ENCODE measurements around the gene AOPEP.
A peak's percentile ranks its signal among the peaks of the same experiment; 100 is the strongest.

The AOPEP gene

DNA sequence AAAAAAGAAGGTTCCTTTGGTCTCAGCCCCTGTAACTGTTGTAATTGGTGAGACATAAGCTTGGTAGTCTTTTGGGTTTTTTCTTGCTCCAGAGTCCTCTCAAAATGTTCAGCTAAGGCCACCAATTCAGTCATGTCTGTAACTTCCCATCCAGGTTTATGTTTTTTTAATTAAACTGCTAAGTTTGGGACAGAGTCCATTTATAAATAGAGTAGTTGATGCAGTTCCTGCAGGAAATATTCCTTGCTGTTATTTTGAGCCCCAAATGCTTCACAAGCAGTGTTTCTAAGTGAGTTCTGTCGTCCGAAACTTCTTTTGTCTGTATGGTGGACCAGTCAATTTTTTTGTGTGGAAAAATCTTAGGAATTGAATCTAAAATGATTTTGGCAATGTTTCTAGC, 155.0 kb downstream of the AOPEP start:
- no peak overlapping the region for H3K27ac ChIP-seq
- no peak for DNase-seq (ENCODE audit: low read depth, low spot score)

- DNase-seq (ENCODE audit: low read depth, low spot score): no peak
- no peak overlapping the region for H3K27ac ChIP-seq
Observed at GRCh38 chr9:94881940-94882339, 155.4 kb downstream of the AOPEP start.

- no peak for DNase-seq (ENCODE audit: low read depth, low spot score)
- H3K27ac ChIP-seq: no peak overlapping the region
Observed at GRCh38 chr9:94882966-94883641, 156.6 kb downstream of the AOPEP start.

DNA sequence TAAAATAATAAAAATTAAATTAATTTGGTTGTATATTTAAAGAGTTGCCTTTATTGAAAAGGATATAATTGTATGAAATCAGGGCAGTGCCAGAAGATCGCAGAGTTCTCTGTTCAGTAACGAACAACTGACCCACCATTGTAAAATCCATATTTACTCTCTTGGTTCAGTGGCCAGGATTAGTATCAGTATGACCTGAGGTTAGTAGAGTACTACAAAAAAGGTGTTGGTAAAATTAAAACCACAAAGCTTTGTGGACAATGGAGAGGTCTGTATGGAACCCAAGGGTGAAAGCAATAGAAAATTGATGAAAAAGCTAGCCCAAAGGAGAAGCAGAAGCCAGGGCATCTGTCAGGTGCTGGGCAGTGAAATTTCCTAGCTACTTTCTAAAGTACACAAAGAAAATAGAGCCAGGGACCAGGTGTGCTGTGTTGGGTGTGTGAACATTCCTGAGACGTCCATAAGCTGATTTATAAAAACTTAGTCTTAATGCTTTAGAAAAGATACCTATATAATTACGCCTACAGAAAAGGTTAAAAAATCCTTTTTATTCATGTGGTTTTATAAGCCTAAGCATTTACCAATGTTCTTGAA, 159.5 kb downstream of the AOPEP start:
- DNase-seq (ENCODE audit: low read depth, low spot score): no peak
- peak overlapping the region; percentile 6 for H3K27ac ChIP-seq

DNA sequence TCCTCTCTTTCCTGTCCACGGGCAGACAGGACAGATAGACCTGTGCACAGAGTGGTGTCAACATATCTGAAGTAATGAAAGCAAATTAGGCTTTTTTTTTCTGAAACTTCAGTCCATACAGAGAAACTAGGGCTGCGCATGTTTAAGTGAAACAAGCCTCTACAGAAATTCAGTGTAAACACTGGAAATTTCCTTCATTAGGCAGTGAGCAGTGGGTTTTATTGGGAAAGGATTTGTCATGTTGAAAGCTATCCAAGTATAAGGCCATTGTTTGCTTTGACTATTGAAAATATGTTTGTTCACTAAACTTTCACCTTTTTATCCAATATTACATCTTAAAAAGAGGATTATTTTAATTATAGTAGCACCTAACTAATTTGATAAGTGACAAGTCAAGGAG, 161.2 kb downstream of the AOPEP start:
- no peak overlapping the region for H3K27ac ChIP-seq
- DNase-seq (ENCODE audit: low read depth, low spot score): no peak

GRCh38 chr9:94888775-94889174, 162.3 kb downstream of the AOPEP start:
- no peak for DNase-seq (ENCODE audit: low read depth, low spot score)
- no peak overlapping the region for H3K27ac ChIP-seq

GRCh38 chr9:94889628-94890027, 163.1 kb downstream of the AOPEP start:
- no peak for DNase-seq (ENCODE audit: low read depth, low spot score)
- H3K27ac ChIP-seq: no peak overlapping the region

DNA sequence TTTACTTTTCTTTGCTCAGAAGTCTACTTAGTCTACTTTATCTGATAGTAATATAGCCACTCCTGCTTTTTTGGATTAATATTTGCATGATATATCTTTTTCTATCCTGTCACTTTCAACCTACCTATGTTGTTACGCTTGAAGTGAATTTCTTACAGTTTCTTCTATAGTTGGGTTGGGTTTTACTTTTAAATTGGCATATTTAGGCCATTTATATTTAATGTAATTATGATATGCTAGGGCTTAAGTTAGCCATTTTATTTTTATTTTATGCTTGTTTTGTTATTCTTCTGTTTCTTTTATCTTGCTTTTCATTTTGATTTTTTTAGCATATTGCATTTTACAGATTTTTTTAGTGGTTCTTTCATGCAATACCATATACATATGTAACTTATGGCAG, 164.7 kb downstream of the AOPEP start:
- DNase-seq (ENCODE audit: low read depth, low spot score): no peak
- H3K27ac ChIP-seq: no peak overlapping the region

DNA sequence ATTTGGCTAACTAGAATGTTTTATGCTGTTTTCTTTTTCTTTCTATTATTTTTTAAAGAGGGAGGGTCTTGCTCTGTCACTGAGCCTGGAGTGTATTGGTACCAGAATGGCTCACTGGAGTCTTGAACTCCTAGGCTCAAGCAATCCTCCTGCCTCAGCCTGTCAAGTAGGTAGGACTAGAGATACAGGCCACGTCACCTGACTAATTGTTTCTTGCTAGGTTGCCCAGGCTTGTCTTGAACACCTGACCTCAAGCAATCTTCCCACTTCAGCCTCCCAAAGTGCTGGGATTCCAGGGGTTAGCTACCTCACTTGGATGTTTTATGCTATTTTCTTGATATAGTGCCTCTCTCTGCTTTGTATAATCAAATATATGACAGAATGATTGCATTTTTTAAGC, 166.2 kb downstream of the AOPEP start:
- no peak for DNase-seq (ENCODE audit: low read depth, low spot score)
- H3K27ac ChIP-seq: peak overlapping the region; percentile 43

DNA sequence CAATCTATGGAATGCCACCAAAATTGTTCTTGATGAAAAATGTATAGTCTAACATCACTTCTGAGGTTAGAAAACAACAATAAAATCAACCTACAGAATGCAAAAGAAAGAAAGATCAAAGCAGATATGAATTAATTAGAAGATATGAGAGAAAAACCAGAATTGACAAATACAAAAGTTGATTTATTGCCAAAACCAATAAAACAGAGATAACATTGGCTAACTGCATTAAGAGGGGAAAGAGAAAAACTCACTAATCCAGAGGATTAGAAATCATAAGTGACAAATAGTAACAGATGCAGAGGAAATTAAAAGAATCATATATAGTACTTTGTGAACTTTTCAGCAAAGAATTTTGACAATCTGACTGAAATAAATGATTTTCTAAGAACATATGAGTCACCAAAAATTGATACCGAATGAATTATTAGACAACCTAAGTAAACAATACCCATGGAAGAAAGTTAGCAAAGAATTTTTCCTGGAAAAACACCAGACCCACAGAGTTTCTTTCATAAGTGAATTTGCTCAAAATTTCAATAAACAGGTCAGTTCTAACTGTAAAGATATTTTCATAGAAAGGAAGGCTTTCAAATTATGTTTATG, 167.7 kb downstream of the AOPEP start:
- DNase-seq (ENCODE audit: low read depth, low spot score): no peak
- no peak overlapping the region for H3K27ac ChIP-seq

DNA sequence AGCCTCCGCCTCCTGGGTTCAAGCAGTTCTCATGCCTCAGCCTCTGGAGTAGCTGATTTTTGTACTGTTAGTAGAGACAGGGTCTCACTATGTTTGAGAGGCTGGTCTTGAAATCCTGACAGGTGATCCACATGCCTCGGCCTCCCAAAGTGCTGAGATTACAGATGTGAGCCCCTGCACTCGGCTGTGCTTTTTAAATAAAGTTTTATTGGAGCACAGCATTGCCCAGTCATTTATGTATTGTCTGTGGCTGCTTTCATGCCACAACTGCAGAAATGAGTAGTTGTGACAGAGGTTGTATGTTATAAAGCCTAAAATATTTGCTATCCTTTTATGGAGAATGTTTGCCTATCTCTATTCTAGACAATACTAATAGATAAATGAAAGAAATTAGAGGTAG, 169.2 kb downstream of the AOPEP start:
- no peak overlapping the region for H3K27ac ChIP-seq
- DNase-seq (ENCODE audit: low read depth, low spot score): no peak

DNA sequence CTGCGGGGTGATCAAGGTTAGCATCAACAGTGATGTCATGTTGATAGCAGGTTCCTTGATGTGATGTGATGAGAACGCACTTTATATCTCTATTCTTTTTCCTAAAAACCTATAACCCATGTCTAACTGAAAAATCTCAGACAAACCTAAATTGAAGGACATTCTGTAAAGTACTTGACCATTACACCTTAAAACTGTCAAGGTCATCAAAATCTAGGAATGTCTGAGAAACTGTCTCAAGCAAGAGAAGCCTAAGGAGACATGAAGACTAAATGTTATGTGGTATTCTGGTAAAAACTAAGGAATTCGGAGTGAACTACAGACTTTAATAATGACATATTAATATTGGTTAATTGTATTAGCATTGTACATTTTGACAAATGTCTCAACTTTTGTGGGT, 170.0 kb downstream of the AOPEP start:
- no peak for DNase-seq (ENCODE audit: low read depth, low spot score)
- no peak overlapping the region for H3K27ac ChIP-seq

- no peak overlapping the region for H3K27ac ChIP-seq
- no peak for DNase-seq (ENCODE audit: low read depth, low spot score)
Observed at GRCh38 chr9:94899464-94900221, 173.1 kb downstream of the AOPEP start.

DNA sequence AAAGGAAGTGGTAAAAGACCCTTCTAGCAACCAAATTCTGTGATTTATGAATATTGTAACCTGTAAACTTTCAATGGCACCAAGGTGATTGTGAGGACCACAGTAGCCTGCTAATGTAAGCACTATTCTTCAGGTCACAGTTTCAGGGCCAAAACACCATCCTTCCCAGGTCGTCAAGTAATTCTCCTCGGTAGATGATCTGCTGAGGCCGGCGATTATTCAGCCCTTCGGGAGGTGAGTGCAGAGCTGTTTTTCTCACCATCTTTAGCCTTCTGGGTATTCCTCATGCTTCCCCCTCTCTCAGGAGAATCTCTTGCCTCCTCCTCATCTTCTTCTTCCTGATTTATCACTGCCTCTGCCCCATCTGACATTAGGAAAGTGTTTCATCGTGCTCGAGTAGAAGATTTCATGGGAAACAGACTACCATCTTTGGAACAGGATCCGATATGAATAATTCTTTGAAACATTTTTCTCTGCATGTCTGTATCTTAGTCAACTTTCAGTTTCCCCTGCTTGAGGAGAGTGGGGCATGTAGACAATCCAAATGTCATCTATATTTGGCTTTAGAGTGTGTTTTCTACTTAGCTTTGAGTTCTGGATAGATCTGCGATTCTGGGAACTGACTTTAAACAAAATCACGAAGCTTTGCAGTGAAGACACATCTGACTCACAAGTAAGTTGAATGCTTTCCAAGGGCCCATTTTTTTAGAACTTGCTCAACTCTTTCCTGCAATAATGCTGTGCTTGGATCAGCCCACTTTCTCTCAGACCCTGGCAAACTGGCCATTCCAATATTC, 173.9 kb downstream of the AOPEP start:
- DNase-seq (ENCODE audit: low read depth, low spot score): no peak

GRCh38 chr9:94901019-94901363, 174.5 kb downstream of the AOPEP start:
- DNase-seq (ENCODE audit: low read depth, low spot score): no peak
- H3K27ac ChIP-seq: peak overlapping the region; percentile 43

More for the DNA sequence above, 173.9 kb downstream of the AOPEP start:
- peak overlapping the region; percentile 43 for H3K27ac ChIP-seq

DNA sequence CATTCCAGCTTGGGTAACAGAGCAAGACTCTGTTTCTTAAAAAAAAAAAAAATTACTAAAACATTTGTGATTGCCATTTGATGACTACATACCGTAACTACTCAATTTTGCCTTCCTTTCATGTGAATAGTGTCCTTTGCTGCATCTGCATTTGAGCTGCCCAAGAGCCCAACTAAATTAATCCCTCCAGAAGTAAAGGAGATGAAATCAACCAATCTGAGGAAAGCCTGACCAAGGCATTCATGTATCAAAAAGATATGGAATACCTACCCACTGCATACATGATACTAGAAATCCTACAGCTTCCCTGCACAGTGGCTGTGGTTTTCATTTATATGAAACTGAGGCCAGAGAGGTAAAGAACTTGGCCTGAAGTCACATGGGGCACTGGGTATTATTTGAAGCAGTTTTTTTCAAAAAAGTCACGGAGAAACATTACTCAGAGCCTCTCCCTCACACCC, 177.5 kb downstream of the AOPEP start:
- no peak overlapping the region for H3K27ac ChIP-seq

DNA sequence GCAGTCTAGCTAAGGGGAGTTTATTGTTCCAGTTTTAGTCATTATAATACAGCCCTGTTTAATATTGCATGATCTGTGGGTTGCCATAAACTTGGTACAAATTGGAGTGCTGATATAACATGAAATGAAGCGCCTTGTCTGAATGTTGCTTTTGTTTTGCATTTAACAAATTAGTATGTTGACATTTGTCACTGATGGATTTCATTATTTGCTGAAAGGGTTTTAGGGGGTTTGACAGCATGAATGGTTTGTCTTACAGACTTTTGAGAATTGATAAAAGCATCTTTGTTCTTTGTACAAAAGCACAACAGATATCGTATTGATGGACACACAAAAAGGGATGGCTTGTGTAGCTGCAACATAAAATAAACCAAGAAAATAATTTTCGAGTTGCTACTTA, 178.3 kb downstream of the AOPEP start:
- no peak for DNase-seq (ENCODE audit: low read depth, low spot score)
- no peak overlapping the region for H3K27ac ChIP-seq

More for the DNA sequence above, 177.5 kb downstream of the AOPEP start:
- DNase-seq (ENCODE audit: low read depth, low spot score): no peak

- no peak overlapping the region for H3K27ac ChIP-seq
- no peak for DNase-seq (ENCODE audit: low read depth, low spot score)
Observed at GRCh38 chr9:94905606-94906005, 179.1 kb downstream of the AOPEP start.

GRCh38 chr9:94906181-94906580, 179.7 kb downstream of the AOPEP start:
- no peak overlapping the region for H3K27ac ChIP-seq
- no peak for DNase-seq (ENCODE audit: low read depth, low spot score)

DNA sequence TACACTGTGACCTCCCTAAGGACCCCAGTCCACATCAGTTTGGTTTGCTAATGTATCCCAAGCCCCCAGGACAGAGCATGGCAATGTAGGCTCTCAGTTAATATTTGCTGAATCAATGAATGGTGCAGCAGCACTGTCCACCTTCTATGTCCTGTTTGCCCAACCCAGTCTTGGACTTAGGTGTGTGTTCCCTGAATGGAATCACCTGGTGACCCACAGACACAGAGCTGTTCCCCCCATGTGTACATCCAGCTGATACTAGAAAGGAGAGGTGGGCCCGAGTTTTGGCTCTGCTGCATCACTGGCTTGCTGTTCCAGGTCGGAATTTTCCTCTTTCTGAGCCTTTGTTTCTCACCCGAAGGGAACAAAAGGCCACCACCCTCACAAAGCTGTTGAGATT, 180.2 kb downstream of the AOPEP start:
- DNase-seq (ENCODE audit: low read depth, low spot score): no peak
- no peak overlapping the region for H3K27ac ChIP-seq
